K562 (cell line): ENCODE measurements around the gene CDHR1. TPM values are rescaled to one million over a fixed set of nuclear protein-coding genes. Genes with fewer than 3 reads are reported as not detected.

Source experiments
- ATAC-seq: fragments of 200-7000 bp; cut with Tn5 transposase; 3 replicates; pipeline ENCODE4 v1.9.1; 2020; ENCODE audit warnings: moderate library complexity
- BruUV-seq: library from RNA; stranded (reverse); fragments of 400-500 nt; replicated peaks from 2 replicates; lab custom pipeline; 2021; lab: Mats Ljungman, UMichigan
- CTCF ChIA-PET: fragments of 300-600 bp; formaldehyde crosslinking; extraction: SDS; loops from one replicate; lab custom pipeline; 2021; ENCODE audit warnings: low intra/inter-chr PET ratio; lab: Yijun Ruan, JAX
- POLR2A ChIA-PET: fragments of 300-600, 350-650 bp; sonication (Branson Sonifier 250); formaldehyde crosslinking; extraction: SDS; loops from one replicate; lab custom pipeline; 2021; ENCODE audit warnings: antibody characterized with exemption, inconsistent platforms; lab: Yijun Ruan, JAX
- DNase-seq, 4 experiments: peaks; one replicate each; pipeline versions ENCODE4 v3.0.0 to v3.0.0-alpha.2; 2011 to 2018; ENCODE audit warnings: low spot score in 3 of 4, mixed read lengths in 3 of 4; ENCODE audit errors: extremely low read depth in 1 of 4
- FAIRE-seq: peaks from 2 replicates; lab custom pipeline; 2011; peaks lifted over from hg19 to GRCh38; lab: Jason Lieb, UNC
- H2AFZ ChIP-seq: 2 replicates; pipeline ENCODE4 v1.6.0; 2011; ENCODE audit warnings: low read depth, low read length, control low read depth, inconsistent platforms
- H3K27ac ChIP-seq: fragments of 200-600 bp; 3 replicates; pipeline ENCODE4 v1.8.0; 2011; ENCODE audit warnings: low read depth, mild to moderate bottlenecking, control low read depth, inconsistent platforms, low read length, moderate library complexity, mixed read lengths; ENCODE audit errors: extremely low read depth
- H3K27me3 ChIP-seq, 2 experiments: fragments of 300-600 bp in 1 of 2; 2 replicates in 1 of 2; 3 replicates in 1 of 2; pipeline versions ENCODE4 v1.6.0 to v1.8.0; 2011; ENCODE audit warnings: inconsistent platforms in 2 of 2, low read length in 2 of 2, mild to moderate bottlenecking in 1 of 2, mixed read lengths in 1 of 2, moderate library complexity in 1 of 2; ENCODE audit not compliant: control insufficient read depth in 2 of 2, insufficient read depth in 2 of 2
- H3K36me3 ChIP-seq: fragments of 300-600 bp; 3 replicates; pipeline ENCODE4 v1.8.0; 2011; ENCODE audit warnings: mild to moderate bottlenecking, low read length, inconsistent platforms; ENCODE audit not compliant: control insufficient read depth, insufficient read depth
- H3K4me1 ChIP-seq, 2 experiments: fragments of 200-600 bp in 1 of 2; replicated peaks in 1 of 2; 2 replicates in 1 of 2; 3 replicates in 1 of 2; pipeline versions ENCODE4 v1.5.1 to v1.8.0; 2011; ENCODE audit warnings: inconsistent platforms in 2 of 2, low read length in 2 of 2, mild to moderate bottlenecking in 1 of 2, mixed read lengths in 1 of 2, moderate library complexity in 1 of 2; ENCODE audit not compliant: control insufficient read depth in 2 of 2, insufficient read depth in 2 of 2
- H3K4me2 ChIP-seq: 2 replicates; pipeline ENCODE4 v1.6.1; 2011; ENCODE audit warnings: low read length, control low read depth, inconsistent platforms, mixed read lengths; ENCODE audit not compliant: insufficient read depth
- H3K4me3 ChIP-seq: fragments of 200-600 bp; sonication (generic), shearing (Covaris generic); 2 replicates; pipeline ENCODE4 v1.5.1; 2016; ENCODE audit warnings: control low read depth, inconsistent platforms
- H3K79me2 ChIP-seq: fragments of 200-600 bp; 3 replicates; pipeline ENCODE4 v1.8.0; 2011; ENCODE audit warnings: low read length, inconsistent platforms; ENCODE audit not compliant: control insufficient read depth, insufficient read depth
- H3K9ac ChIP-seq, 2 experiments: 2 replicates each; pipeline versions ENCODE4 v1.6.0 to v1.6.1; 2011; ENCODE audit warnings: low read depth in 2 of 2, low read length in 2 of 2, control low read depth in 1 of 2, inconsistent platforms in 1 of 2, mild to moderate bottlenecking in 1 of 2, mixed read lengths in 1 of 2; ENCODE audit not compliant: insufficient read depth in 1 of 2
- H3K9me1 ChIP-seq: one replicate; pipeline ENCODE4 v1.6.0; 2011; ENCODE audit warnings: inconsistent platforms, mild to moderate bottlenecking, low read length, moderate library complexity; ENCODE audit not compliant: control insufficient read depth, insufficient read depth
- H3K9me3 ChIP-seq: replicated peaks from 2 replicates; pipeline ENCODE4 v1.5.1; 2011; ENCODE audit warnings: low read depth, low read length, inconsistent platforms; ENCODE audit not compliant: control insufficient read depth, insufficient read depth
- H4K20me1 ChIP-seq: replicated peaks from 2 replicates; pipeline ENCODE4 v1.6.1; 2011; ENCODE audit warnings: low read length, inconsistent platforms, mixed read lengths; ENCODE audit not compliant: control insufficient read depth, insufficient read depth
- BCLAF1 ChIP-seq, 2 experiments: fragments of 450-650 bp in 1 of 2; IDR thresholded peaks; 2 replicates each; pipeline ENCODE4 v1.6.1; 2011 to 2017; ENCODE audit warnings: low read depth in 2 of 2, antibody characterized with exemption in 1 of 2, borderline replicate concordance in 1 of 2, low read length in 1 of 2, mild to moderate bottlenecking in 1 of 2, mixed read lengths in 1 of 2; ENCODE audit not compliant: control insufficient read depth in 1 of 2
- CBFA2T2 ChIP-seq: fragments of 450-650 bp; conservative IDR thresholded peaks from 2 replicates; pipeline ENCODE4 v1.6.1; 2017; ENCODE audit warnings: mild to moderate bottlenecking
- IRF2 ChIP-seq: sonication (generic); formaldehyde crosslinking; IDR thresholded peaks from 2 replicates; pipeline ENCODE4 v1.8.1; 2022; ENCODE audit warnings: mild to moderate bottlenecking, missing genetic modification reagents
- PTBP1 ChIP-seq: fragments of 200-400 bp; formaldehyde crosslinking; IDR thresholded peaks from 2 replicates; pipeline ENCODE4 v1.6.1; 2017; ENCODE audit warnings: low read depth, low read length
- SLC30A9 ChIP-seq: fragments of 250-450 bp; sonication (Bioruptor Pico); IDR thresholded peaks from 2 replicates; pipeline ENCODE4 v1.8.0; 2022; ENCODE audit warnings: mild to moderate bottlenecking, moderate library complexity
- ZBTB7A ChIP-seq: IDR thresholded peaks from 2 replicates; pipeline ENCODE4 v1.6.1; 2011; ENCODE audit warnings: low read depth, mild to moderate bottlenecking, low read length, moderate library complexity, borderline replicate concordance; ENCODE audit not compliant: control insufficient read depth
- ZNF12 ChIP-seq: sonication (generic); formaldehyde crosslinking; IDR thresholded peaks from 2 replicates; pipeline ENCODE4 v1.4.0; 2020; ENCODE audit warnings: mild to moderate bottlenecking, missing genetic modification reagents
- ZNF146 ChIP-seq: IDR thresholded peaks from one replicate; pipeline ENCODE4 v1.6.1; 2018; ENCODE audit warnings: missing compliant biosample characterization; ENCODE audit not compliant: unreplicated experiment
- WGBS: fragments of 100-300 bp; shearing (Covaris generic); methylation state at CpG from one replicate; pipeline ENCODE4 v1.1.6; 2016; ENCODE audit warnings: low coverage, mixed read lengths; ENCODE audit not compliant: insufficient coverage; ENCODE audit errors: missing lambda C conversion rate; 5-methylcytosine and 5-hydroxymethylcytosine counted together
- in situ Hi-C: fragments of 300-500 bp; cut with MboI; formaldehyde crosslinking; loops from 4 replicates; pipeline ENCODE4 v1.15.0; 2018; ENCODE audit warnings: inconsistent platforms, mixed read lengths
- intact Hi-C: fragments of 100-400 bp; cut with micrococcal nuclease; formaldehyde crosslinking; loops from 2 replicates; pipeline ENCODE4 v1.14.2; 2022
- polyA plus RNA-seq, 8 experiments: library from polyadenylated mRNA; depleted of rRNA in 4 of 8; stranded (reverse) in 5 of 8; unstranded in 3 of 8; fragments of >200 nt; fragmentation: Nextera tagmentation in 2 of 8; fragmentation: Illumina TruSeq in 1 of 8; extraction: Ambion mirVana in 2 of 8; extraction: Trizol in 1 of 8; gene quantifications; 2 replicates each; pipeline versions ENCODE4 v1.2.1 to v1.2.3, GENCODE V29; 2011 to 2014; ENCODE audit warnings: inconsistent platforms in 1 of 8, missing spikeins in 1 of 8
- total RNA-seq, 7 experiments: library from RNA; depleted of rRNA in 6 of 7; stranded (reverse); fragments of >200 nt in 6 of 7; fragmentation: Illumina TruSeq in 2 of 7; extraction: Trizol in 2 of 7; gene quantifications; 2 replicates each; pipeline versions ENCODE4 v1.2.1 to v1.2.3, GENCODE V29; 2011 to 2021; ENCODE audit warnings: low replicate concordance in 1 of 7
- TF ChIP-seq, protein P1 (sequence below): fragments of 450-650 bp; IDR thresholded peaks from 2 replicates; pipeline ENCODE4 v1.6.1; 2018; ENCODE audit not compliant: partially characterized antibody
- TF ChIP-seq, protein P2 (sequence below), 3 experiments: IDR thresholded peaks in 2 of 3; conservative IDR thresholded peaks in 1 of 3; 2 replicates each; pipeline ENCODE4 v1.5.1; 2011 to 2012; ENCODE audit warnings: low read length in 3 of 3, mild to moderate bottlenecking in 3 of 3, control low read depth in 2 of 3, improper control_type of control experiment in 1 of 3, inconsistent platforms in 1 of 3, low read depth in 1 of 3, mixed read lengths in 1 of 3, moderate library complexity in 1 of 3; ENCODE audit not compliant: insufficient read depth in 2 of 3
- TF ChIP-seq, protein P3 (sequence below): fragments of 450-650 bp; formaldehyde crosslinking; IDR thresholded peaks from 2 replicates; pipeline ENCODE4 v1.4.0; 2022; ENCODE audit warnings: missing genetic modification characterization

Gene CDHR1
- total and polyA plus RNA-seq, 9 of the 15 experiments (the other 6 are each of a cell fraction or from before 2014, with no cell fraction given) = 0.03 to 0.99 (median 0.20) TPM

GRCh38 chr10:84232376-84232775, 38.0 kb downstream of the CDHR1 start:
- Histone ChIP-seq H3K4me3 (no peak overlapping the region), H3K4me1 (peaks cover 0 to 4% of the 10 kb centered on the region in 2 experiments; a peak in 2 of 5 replicates), H4K20me1 (no peaks in the 10 kb centered on the region), H3K27me3 (peaks cover 13 to 36% of the 10 kb centered on the region in 2 experiments; a peak in 4 of 5 replicates), H3K27ac (no peak overlapping the region), H2AFZ (no peak overlapping the region), H3K4me2 (no peak overlapping the region), H3K9me1 (no peaks in the 10 kb centered on the region), H3K9ac (0 out of 4 replicates have a peak overlapping the region, but pooled peaks of 1 of the 2 experiments have one; percentile 12), H3K36me3 (no peaks in the 10 kb centered on the region), H3K79me2 (no peaks in the 10 kb centered on the region), H3K9me3 (no peaks in the 10 kb centered on the region)
- FAIRE-seq (no peak), ATAC-seq (no peak; the same call in 2 of the 3 replicates), DNase-seq (no peak)
- POLR2A ChIA-PET = interaction anchor here (3.1 kb wide), 1 partner anchor 14 kb away, joined by 13 read pairs; the partner anchor contains the start of gene RGR
- no TSS peak for BruUV-seq
- 2% methylated on average over 10 of the region's 10 CpGs for WGBS
- in situ Hi-C loops (no loop called here), intact Hi-C loops (no loop called here)
- CTCF ChIA-PET = no interaction called here
- TF ChIP-seq PTBP1 (no peak), SLC30A9 (CRISPR knock-in tag) (no peak), BCLAF1 (IDR thresholded peaks at IDR 0.05; ENCODE audit: borderline replicate concordance in 1 of 2, control insufficient read depth in 1 of 2, low read depth in 2 of 2, low read length in 1 of 2) (no peak), ZBTB7A (no peak), IRF2 (CRISPR knock-in tag) (no peak), CBFA2T2 (no peak), ZNF12 (CRISPR knock-in tag) (no peak), ZNF146 (no peak)
- TF ChIP-seq, protein P1, sequence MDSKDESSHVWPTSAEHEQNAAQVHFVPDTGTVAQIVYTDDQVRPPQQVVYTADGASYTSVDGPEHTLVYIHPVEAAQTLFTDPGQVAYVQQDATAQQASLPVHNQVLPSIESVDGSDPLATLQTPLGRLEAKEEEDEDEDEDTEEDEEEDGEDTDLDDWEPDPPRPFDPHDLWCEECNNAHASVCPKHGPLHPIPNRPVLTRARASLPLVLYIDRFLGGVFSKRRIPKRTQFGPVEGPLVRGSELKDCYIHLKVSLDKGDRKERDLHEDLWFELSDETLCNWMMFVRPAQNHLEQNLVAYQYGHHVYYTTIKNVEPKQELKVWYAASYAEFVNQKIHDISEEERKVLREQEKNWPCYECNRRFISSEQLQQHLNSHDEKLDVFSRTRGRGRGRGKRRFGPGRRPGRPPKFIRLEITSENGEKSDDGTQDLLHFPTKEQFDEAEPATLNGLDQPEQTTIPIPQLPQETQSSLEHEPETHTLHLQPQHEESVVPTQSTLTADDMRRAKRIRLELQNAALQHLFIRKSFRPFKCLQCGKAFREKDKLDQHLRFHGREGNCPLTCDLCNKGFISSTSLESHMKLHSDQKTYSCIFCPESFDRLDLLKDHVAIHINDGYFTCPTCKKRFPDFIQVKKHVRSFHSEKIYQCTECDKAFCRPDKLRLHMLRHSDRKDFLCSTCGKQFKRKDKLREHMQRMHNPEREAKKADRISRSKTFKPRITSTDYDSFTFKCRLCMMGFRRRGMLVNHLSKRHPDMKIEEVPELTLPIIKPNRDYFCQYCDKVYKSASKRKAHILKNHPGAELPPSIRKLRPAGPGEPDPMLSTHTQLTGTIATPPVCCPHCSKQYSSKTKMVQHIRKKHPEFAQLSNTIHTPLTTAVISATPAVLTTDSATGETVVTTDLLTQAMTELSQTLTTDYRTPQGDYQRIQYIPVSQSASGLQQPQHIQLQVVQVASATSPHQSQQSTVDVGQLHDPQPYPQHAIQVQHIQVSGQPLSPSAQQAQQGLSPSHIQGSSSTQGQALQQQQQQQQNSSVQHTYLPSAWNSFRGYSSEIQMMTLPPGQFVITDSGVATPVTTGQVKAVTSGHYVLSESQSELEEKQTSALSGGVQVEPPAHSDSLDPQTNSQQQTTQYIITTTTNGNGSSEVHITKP = no peak
- TF ChIP-seq, protein P2, sequence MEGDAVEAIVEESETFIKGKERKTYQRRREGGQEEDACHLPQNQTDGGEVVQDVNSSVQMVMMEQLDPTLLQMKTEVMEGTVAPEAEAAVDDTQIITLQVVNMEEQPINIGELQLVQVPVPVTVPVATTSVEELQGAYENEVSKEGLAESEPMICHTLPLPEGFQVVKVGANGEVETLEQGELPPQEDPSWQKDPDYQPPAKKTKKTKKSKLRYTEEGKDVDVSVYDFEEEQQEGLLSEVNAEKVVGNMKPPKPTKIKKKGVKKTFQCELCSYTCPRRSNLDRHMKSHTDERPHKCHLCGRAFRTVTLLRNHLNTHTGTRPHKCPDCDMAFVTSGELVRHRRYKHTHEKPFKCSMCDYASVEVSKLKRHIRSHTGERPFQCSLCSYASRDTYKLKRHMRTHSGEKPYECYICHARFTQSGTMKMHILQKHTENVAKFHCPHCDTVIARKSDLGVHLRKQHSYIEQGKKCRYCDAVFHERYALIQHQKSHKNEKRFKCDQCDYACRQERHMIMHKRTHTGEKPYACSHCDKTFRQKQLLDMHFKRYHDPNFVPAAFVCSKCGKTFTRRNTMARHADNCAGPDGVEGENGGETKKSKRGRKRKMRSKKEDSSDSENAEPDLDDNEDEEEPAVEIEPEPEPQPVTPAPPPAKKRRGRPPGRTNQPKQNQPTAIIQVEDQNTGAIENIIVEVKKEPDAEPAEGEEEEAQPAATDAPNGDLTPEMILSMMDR (IDR thresholded peaks at IDR 0.05 in 2 of 3, conservative IDR thresholded peaks at IDR 0.05 in 1 of 3; ENCODE audit: insufficient read depth in 2 of 3, low read depth in 1 of 3, low read length in 3 of 3) = no peak
- TF ChIP-seq, protein P3, sequence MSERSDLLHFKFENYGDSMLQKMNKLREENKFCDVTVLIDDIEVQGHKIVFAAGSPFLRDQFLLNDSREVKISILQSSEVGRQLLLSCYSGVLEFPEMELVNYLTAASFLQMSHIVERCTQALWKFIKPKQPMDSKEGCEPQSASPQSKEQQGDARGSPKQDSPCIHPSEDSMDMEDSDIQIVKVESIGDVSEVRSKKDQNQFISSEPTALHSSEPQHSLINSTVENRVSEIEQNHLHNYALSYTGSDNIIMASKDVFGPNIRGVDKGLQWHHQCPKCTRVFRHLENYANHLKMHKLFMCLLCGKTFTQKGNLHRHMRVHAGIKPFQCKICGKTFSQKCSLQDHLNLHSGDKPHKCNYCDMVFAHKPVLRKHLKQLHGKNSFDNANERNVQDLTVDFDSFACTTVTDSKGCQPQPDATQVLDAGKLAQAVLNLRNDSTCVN = no peak
